H9 (cell line): Measurements from ENCODE around the gene CTU2. TPM values are rescaled to one million over a fixed set of nuclear protein-coding genes. Genes with fewer than 3 reads are reported as not detected.
A peak's percentile ranks its signal among the peaks of the same experiment; 100 is the strongest.

Source experiments
- DNase-seq: peaks from one replicate; pipeline ENCODE4 v3.0.0-alpha.2; 2017
- H2AFZ ChIP-seq: one replicate; pipeline ENCODE4 v1.6.1; 2013; ENCODE audit warnings: mild to moderate bottlenecking, low read length, control low read depth, moderate library complexity
- H2AK5ac ChIP-seq: 2 replicates; pipeline ENCODE4 v1.6.1; 2013; ENCODE audit warnings: low read length, control low read depth, mixed read lengths; ENCODE audit not compliant: insufficient read length
- H2BK120ac ChIP-seq: one replicate; pipeline ENCODE4 v1.6.1; 2013; ENCODE audit warnings: low read depth, mild to moderate bottlenecking, low read length, control low read depth, inconsistent platforms; ENCODE audit not compliant: poor library complexity, severe bottlenecking
- H2BK12ac ChIP-seq: 2 replicates; pipeline ENCODE4 v1.6.1; 2013; ENCODE audit warnings: low read length, control low read depth, mixed read lengths, low read depth; ENCODE audit not compliant: insufficient read length
- H2BK15ac ChIP-seq: 2 replicates; pipeline ENCODE4 v1.6.1; 2013; ENCODE audit warnings: low read depth, low read length, control low read depth
- H2BK20ac ChIP-seq: one replicate; pipeline ENCODE4 v1.6.1; 2013; ENCODE audit warnings: low read depth, mild to moderate bottlenecking, low read length, control low read depth, inconsistent platforms; ENCODE audit not compliant: poor library complexity, severe bottlenecking
- H2BK5ac ChIP-seq: 2 replicates; pipeline ENCODE4 v1.6.1; 2013; ENCODE audit warnings: low read length, control low read depth, mixed read lengths; ENCODE audit not compliant: insufficient read length
- H3K14ac ChIP-seq: 2 replicates; pipeline ENCODE4 v1.6.1; 2013; ENCODE audit warnings: low read length, control low read depth; ENCODE audit not compliant: insufficient read depth
- H3K18ac ChIP-seq: 2 replicates; pipeline ENCODE4 v1.6.1; 2013; ENCODE audit warnings: low read depth, mild to moderate bottlenecking, mixed read lengths, low read length, control low read depth; ENCODE audit not compliant: insufficient read length
- H3K23ac ChIP-seq: 2 replicates; pipeline ENCODE4 v1.6.1; 2013; ENCODE audit warnings: low read length, control low read depth, mixed read lengths, low read depth; ENCODE audit not compliant: insufficient read length
- H3K23me2 ChIP-seq: 2 replicates; pipeline ENCODE4 v1.6.1; 2013; ENCODE audit warnings: low read depth, mild to moderate bottlenecking, mixed read lengths, low read length, control low read depth; ENCODE audit not compliant: insufficient read length, poor library complexity, severe bottlenecking
- H3K27ac ChIP-seq: 2 replicates; pipeline ENCODE4 v1.5.1; 2013; ENCODE audit warnings: low read length, control low read depth, mixed read lengths, low read depth; ENCODE audit not compliant: insufficient read length
- H3K27me3 ChIP-seq: 2 replicates; pipeline ENCODE4 v1.6.1; 2013; ENCODE audit warnings: low read length, control low read depth, inconsistent platforms; ENCODE audit not compliant: insufficient read depth
- H3K4ac ChIP-seq: 2 replicates; pipeline ENCODE4 v1.6.1; 2013; ENCODE audit warnings: low read depth, mild to moderate bottlenecking, control low read depth, inconsistent platforms, low read length, moderate library complexity
- H3K4me1 ChIP-seq: 2 replicates; pipeline ENCODE4 v1.6.1; 2013; ENCODE audit warnings: low read length, control low read depth, inconsistent platforms; ENCODE audit not compliant: insufficient read depth
- H3K4me2 ChIP-seq: 2 replicates; pipeline ENCODE4 v1.6.1; 2013; ENCODE audit warnings: low read length, control low read depth, mixed read lengths; ENCODE audit not compliant: insufficient read length, insufficient read depth
- H3K56ac ChIP-seq: 2 replicates; pipeline ENCODE4 v1.6.1; 2013; ENCODE audit warnings: low read depth, mild to moderate bottlenecking, mixed read lengths, low read length, control low read depth; ENCODE audit not compliant: insufficient read length
- H3K79me1 ChIP-seq: 2 replicates; pipeline ENCODE4 v1.6.1; 2013; ENCODE audit warnings: low read depth, mild to moderate bottlenecking, moderate library complexity, low read length, control low read depth, inconsistent platforms; ENCODE audit not compliant: insufficient read depth, poor library complexity, severe bottlenecking
- H3K79me2 ChIP-seq: 2 replicates; pipeline ENCODE4 v1.6.1; 2013; ENCODE audit warnings: low read length, control low read depth, inconsistent platforms; ENCODE audit not compliant: insufficient read depth
- H3K9ac ChIP-seq: 2 replicates; pipeline ENCODE4 v1.6.1; 2013; ENCODE audit warnings: low read length, control low read depth, mixed read lengths; ENCODE audit not compliant: insufficient read length; ENCODE audit errors: extremely low read depth
- H3K9me3 ChIP-seq: one replicate; pipeline ENCODE4 v1.6.1; 2013; ENCODE audit warnings: low read depth, low read length, inconsistent platforms; ENCODE audit not compliant: control insufficient read depth
- H3T11ph ChIP-seq: one replicate; pipeline ENCODE4 v1.6.1; 2013; ENCODE audit warnings: mild to moderate bottlenecking, low read length, control low read depth, inconsistent platforms
- H4K20me1 ChIP-seq: one replicate; pipeline ENCODE4 v1.6.1; 2013; ENCODE audit not compliant: control insufficient read depth, insufficient read length, insufficient read depth
- H4K5ac ChIP-seq: 2 replicates; pipeline ENCODE4 v1.6.1; 2013; ENCODE audit warnings: low read depth, mild to moderate bottlenecking, mixed read lengths, low read length, control low read depth; ENCODE audit not compliant: insufficient read length
- H4K8ac ChIP-seq: replicated peaks from 2 replicates; pipeline ENCODE4 v1.6.1; 2013; ENCODE audit warnings: low read length, control low read depth, mixed read lengths, low read depth; ENCODE audit not compliant: insufficient read length
- H4K91ac ChIP-seq: 2 replicates; pipeline ENCODE4 v1.6.1; 2013; ENCODE audit warnings: low read depth, mild to moderate bottlenecking, moderate library complexity, mixed read lengths, low read length, control low read depth; ENCODE audit not compliant: insufficient read length
- H3K27ac Mint-ChIP-seq, 3 experiments: 2 replicates in 2 of 3; 3 replicates in 1 of 3; pipeline ENCODE4 v1.8.0; 2020 to 2021; ENCODE audit warnings: mixed read lengths in 3 of 3, mild to moderate bottlenecking in 1 of 3, moderate library complexity in 1 of 3
- H3K27me3 Mint-ChIP-seq: 2 replicates; pipeline ENCODE4 v1.8.0; 2021; ENCODE audit warnings: low read depth, mild to moderate bottlenecking, moderate library complexity, mixed read lengths
- H3K36me3 Mint-ChIP-seq, 3 experiments: 2 replicates in 2 of 3; 3 replicates in 1 of 3; pipeline ENCODE4 v1.8.0; 2020 to 2021; ENCODE audit warnings: low read depth in 3 of 3, mixed read lengths in 3 of 3; ENCODE audit not compliant: insufficient read depth in 1 of 3
- H3K4me1 Mint-ChIP-seq, 2 experiments: 2 replicates each; pipeline ENCODE4 v1.8.0; 2020; ENCODE audit warnings: mixed read lengths in 2 of 2
- H3K4me3 Mint-ChIP-seq, 2 experiments: 2 replicates in 1 of 2; 3 replicates in 1 of 2; pipeline ENCODE4 v1.8.0; 2020 to 2021; ENCODE audit warnings: mild to moderate bottlenecking in 2 of 2, mixed read lengths in 2 of 2, moderate library complexity in 1 of 2
- H3K9me3 Mint-ChIP-seq, 2 experiments: 2 replicates in 1 of 2; 3 replicates in 1 of 2; pipeline ENCODE4 v1.8.0; 2020; ENCODE audit warnings: mild to moderate bottlenecking in 2 of 2, mixed read lengths in 2 of 2, moderate library complexity in 1 of 2
- CTCF ChIP-seq: fragments of 200-600 bp; sonication (generic); conservative IDR thresholded peaks from 3 replicates; pipeline ENCODE4 v1.8.0; 2021; ENCODE audit warnings: antibody characterized with exemption, mild to moderate bottlenecking
- WGBS: extraction: QIAGEN DNeasy Blood & Tissue Kit; methylation state at CpG from one replicate; pipeline ENCODE4 v1.1.7; 2013; ENCODE audit warnings: missing lambda C conversion rate, low lambda C conversion rate, mixed read lengths; ENCODE audit not compliant: insufficient read length; ENCODE audit errors: extremely low coverage; 5-methylcytosine and 5-hydroxymethylcytosine counted together
- total RNA-seq: library from RNA; stranded (reverse); gene quantifications from 2 replicates; pipeline ENCODE4 v1.2.1, GENCODE V29; 2021

CTU2 gene
- total RNA-seq, 1 experiment from 2014 or later = 32.8 TPM

- TF ChIP-seq CTCF = no peak
- H3K27ac Mint-ChIP-seq = peak overlapping the region in 2 of 3 experiments; percentile 10 to 82; a peak in 3 of 7 replicates
Measured at GRCh38 chr16:88706965-88707826, 893 bp downstream of the CTU2 start.

More at GRCh38 chr16:88706965-88707826, 893 bp downstream of the CTU2 start:
- Histone ChIP-seq H3K23me2 (peaks cover 6% of the 10 kb centered on the region), H3K4ac (no peak overlapping the region), H4K20me1 (no peaks in the 10 kb centered on the region), H3K56ac (no peak overlapping the region), H2AK5ac (no peak overlapping the region), H3K79me1 (peaks cover 7% of the 10 kb centered on the region), H4K8ac (no peak overlapping the region), H3K9me3 (no peaks in the 10 kb centered on the region), H3T11ph (no peak overlapping the region), H2BK15ac (no peak overlapping the region), H3K14ac (no peak overlapping the region), H2BK12ac (no peak overlapping the region), H3K27ac (no peak overlapping the region), H4K91ac (no peak overlapping the region), H3K23ac (no peak overlapping the region), H3K4me1 (peaks cover 4% of the 10 kb centered on the region; the same call in 1 of the 2 replicates), H2BK5ac (no peak overlapping the region), H3K18ac (no peak overlapping the region), H2BK20ac (no peak overlapping the region), H2AFZ (no peak overlapping the region), H4K5ac (no peak overlapping the region), H3K79me2 (peaks cover 3% of the 10 kb centered on the region; the same call in 1 of the 2 replicates), H3K4me2 (peak overlapping the region; percentile 95), H2BK120ac (no peak overlapping the region), H3K27me3 (no peaks in the 10 kb centered on the region), H3K9ac (peak overlapping the region; percentile 45)
- H3K27me3 Mint-ChIP-seq = no peaks in the 10 kb centered on the region
- H3K4me1 Mint-ChIP-seq = peaks cover 17 to 23% of the 10 kb centered on the region in 2 experiments
- no peaks in the 10 kb centered on the region; a peak in 1 of 5 replicates for H3K9me3 Mint-ChIP-seq
- no CpG with 5 or more reads among the region's 17 CpGs for WGBS
- no peak for DNase-seq
- H3K4me3 Mint-ChIP-seq = peak overlapping the region; percentile 83 to 84
- H3K36me3 Mint-ChIP-seq = peaks cover 0 to 4% (median 2%) of the 10 kb centered on the region in 3 experiments; a peak in 3 of 7 replicates
